T1000 (cell line): Measurements from ENCODE around the gene SMIM35.

ENCODE experiments used
- DNase-seq: peaks from one replicate; lab custom pipeline; 2025; ENCODE audit warnings: mixed read lengths; lab: John Stamatoyannopoulos, UW

Gene SMIM35

DNA sequence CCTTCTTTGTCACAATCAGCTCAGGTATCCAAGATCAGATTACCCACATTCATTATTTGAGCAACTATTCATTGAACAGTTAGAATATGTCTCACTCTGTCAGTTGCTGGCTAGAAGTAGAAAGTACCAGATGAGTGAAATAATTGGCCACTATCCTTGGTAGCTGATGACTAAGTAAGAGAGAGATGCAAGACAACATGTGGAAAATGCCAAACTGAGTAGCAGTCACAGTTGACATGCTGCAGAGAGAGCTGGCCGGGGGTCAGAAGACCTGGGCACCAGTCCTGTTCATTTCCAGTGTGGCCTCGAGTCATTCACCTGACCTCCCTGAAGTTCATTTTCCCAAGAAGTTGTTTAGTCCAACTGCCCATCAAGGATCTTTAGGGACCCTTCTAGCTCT lies 22.5 kb upstream of the SMIM35 start:
- no peak for DNase-seq

GRCh38 chr11:118108513-118108912 lies 21.8 kb upstream of the SMIM35 start:
- DNase-seq: no peak

GRCh38 chr11:118106789-118107335 lies 20.1 kb upstream of the SMIM35 start:
- no peak for DNase-seq

DNA sequence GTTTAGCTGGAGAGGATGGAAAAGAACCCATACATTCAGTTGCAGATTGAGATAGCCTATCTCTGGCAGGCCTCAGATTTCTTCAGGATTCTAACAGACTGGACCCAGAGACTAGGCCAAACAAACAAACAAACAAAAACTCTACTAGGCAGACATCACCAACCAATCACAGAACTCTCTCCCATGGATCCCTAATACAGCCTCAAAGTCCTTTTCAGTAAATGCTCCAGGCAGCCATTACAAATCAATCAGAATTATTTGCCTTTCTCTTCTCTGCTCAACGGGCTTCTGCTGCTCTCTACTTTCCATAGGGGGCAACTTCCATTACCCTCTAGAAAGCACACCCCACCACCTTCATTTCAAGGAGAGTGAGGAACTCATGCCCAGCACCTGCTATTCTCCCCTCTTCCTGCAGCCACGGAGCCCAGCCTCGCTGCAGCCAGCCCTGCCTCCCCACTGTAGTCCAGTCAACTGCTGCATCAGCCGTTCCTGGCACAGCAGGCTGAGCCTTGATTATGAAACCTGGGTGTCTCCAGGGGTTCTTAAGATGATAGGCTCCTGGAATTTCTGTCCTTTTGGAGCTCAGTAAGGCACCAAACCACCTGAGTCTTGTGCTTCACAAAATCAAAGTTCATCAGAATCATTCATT lies 19.0 kb upstream of the SMIM35 start:
- no peak for DNase-seq

DNA sequence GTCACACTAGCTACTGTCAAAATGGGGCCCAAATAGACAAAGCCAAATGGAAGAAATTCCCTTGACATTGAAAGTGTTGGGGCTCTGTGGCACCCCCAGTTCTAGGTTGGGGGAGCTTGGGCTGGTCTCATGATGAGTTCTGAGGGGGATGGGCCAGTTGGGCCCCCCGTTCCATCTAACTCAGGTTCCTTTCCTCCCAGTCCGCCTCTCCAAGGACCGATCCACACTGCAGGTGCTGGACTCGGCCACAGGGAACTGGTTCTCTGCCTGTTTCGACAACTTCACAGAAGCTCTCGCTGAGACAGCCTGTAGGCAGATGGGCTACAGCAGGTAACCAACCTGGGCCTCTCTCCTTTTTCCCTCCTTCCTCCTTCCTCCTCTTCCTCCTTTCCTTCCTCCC lies 17.7 kb upstream of the SMIM35 start:
- DNase-seq: no peak

DNA sequence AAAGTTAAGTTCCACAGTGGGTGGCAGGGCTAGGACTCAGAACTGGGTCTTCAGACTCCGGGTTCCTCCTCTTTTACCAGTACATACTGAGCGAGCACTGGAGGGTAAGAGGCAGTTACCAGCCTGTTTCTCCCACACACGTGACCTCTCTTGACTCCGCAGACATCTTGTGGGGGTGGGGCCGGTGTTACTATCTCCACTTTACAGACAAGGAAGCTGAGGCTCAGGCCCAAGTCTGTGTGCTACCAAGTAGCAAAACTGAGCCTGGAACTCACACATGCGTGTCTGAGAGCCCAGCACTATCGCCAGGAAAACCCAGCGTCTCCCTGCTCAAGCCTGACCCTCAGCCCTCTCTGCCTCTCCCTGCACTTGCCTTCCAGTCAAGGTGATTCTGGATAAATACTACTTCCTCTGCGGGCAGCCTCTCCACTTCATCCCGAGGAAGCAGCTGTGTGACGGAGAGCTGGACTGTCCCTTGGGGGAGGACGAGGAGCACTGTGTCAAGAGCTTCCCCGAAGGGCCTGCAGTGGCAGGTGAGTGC lies 16.0 kb upstream of the SMIM35 start:
- DNase-seq: no peak

DNA sequence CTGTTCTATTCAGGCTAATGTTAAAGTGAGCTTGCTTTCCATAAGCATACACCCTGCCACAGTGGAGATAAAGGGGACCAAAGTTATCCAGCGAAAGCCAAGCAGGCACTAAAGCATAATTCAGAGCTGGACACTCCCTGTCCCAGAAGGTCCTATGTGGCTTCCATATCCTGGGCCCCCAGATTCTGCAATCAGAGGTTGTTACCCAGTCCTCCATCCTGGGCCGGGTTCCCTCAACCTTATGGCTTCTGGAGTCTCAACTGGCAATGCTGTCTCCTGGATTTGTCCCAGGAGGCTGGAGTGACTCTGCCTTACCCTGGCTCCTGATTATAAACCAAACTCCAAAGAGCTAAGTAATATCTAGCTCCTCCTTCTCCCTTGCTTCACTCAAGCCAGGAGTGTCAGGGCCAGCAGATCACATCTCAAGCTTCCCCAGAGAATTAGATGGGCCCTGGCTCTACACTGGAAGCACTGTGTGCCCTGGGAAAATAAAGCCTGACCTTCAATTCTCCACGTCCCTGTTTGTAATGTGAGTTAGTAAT lies 14.0 kb upstream of the SMIM35 start:
- DNase-seq: no peak

- no peak for DNase-seq
Measured at GRCh38 chr11:118099838-118100556, 13.2 kb upstream of the SMIM35 start.

DNA sequence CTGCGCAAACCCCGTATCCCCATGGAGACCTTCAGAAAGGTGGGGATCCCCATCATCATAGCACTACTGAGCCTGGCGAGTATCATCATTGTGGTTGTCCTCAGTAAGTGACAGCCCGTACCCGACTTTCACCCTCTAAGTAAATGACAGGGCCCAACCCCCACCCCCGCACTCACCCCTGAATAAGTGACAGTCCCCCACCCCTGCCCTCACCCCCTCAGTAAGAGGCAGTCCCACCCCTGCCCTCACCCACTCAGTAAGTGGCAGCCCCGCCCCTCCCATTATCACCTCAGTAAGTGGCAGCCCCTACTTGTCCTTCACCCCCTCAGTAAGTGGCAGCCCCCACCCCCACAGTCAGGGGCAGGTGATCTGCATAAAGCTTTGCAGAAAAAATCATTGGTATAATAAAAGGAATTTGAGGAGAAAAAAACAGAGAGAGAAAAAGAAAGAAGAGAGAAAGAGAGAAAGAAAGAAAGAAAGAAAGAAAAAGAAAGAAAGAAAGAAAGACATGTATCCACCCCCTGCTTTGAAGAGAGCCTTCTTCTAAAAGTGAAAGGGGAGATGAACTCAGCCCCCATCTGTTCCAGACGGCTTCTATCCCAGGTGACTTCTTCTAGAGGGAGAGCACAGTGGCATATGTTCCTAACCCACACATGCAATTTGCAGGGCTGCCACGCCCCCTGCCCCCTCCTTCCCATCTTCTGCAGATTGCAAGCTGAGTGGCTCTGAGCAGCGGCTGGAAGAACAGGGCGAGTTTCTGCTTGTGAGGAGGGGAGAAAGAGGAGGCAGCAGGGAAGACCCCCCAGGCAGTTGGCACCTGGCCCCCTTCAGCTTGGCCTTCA lies 12.5 kb upstream of the SMIM35 start:
- no peak for DNase-seq

- no peak for DNase-seq
Measured at GRCh38 chr11:118095967-118096367, 9.2 kb upstream of the SMIM35 start.

DNA sequence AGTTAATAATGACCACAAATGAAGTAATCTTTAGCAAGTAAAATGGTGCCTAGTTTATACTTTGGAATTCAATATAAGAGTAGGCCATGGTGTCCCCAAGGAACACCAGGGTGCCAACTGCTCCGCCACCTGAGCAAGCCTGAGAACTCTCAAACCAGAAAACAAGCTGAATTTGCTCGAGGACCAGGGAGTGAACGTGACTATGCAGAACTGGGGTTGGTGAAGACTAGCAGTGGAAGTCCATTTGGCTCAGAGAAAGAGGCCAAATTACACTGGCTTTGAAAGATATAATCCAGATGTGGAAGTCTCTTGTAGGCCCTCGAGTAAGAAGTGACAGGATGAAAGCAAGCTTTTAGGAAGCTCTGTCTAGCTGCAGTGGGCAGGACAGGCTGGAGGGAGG lies 8.7 kb upstream of the SMIM35 start:
- DNase-seq: no peak

DNA sequence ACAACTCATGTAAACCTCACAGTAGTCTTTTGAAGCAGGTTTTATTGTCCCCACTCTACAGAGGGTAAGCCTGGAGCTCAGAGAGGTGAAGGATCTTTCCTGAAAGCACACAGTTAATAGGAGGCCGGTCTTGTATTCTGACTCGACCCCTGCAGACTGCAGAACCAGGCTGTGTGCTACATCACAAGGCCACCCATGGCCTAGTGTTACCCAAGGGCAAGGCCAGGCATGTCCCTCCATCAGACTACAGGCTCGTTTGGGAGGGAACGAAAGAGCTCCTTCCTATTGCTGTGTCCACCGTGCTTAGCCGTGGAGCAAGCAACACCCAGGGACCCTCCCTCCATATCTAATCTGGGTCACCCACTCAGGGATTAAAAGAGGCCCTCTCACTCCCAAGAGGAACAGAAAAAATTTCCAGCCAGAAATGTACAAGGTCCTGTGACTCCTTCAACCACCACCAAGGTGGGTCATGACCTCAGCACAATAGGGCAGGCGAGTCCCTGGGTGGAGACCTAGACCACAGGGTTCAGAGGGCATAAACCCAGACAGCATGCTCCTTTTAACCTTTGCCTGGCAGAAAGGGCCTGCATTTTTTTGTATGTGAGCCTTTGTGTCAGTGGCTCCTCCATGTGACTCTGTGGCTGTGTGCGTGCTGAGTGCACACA lies 6.3 kb upstream of the SMIM35 start:
- DNase-seq: no peak

DNA sequence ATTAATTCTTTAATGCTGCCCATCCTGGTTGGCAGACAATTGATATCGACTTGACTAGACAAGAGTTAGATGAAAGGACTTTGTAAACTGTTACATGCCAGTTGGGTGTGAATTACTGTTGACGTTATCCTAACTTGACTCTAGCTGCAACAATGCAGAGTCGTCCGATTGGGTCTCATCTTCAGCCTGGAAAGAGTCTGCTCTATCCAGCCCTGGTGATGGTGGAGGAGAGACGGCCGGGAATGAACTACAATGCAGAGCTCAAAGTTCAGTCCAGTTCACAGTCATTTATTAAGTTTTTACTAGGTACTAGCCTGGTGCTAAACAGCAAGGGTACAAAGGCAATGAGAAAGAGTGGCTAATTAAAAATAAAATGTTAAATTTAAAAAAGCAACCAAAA lies 4.9 kb upstream of the SMIM35 start:
- DNase-seq: no peak

- peak; percentile 4 for DNase-seq
Measured at GRCh38 chr11:118090545-118091162, 3.9 kb upstream of the SMIM35 start.

- DNase-seq: no peak
Measured at GRCh38 chr11:118088531-118088930, 1.8 kb upstream of the SMIM35 start.

- DNase-seq: no peak
Measured at GRCh38 chr11:118087931-118088330, 1.2 kb upstream of the SMIM35 start.

GRCh38 chr11:118084656-118085055 lies 2.1 kb downstream of the SMIM35 start:
- DNase-seq: no peak

GRCh38 chr11:118084247-118084646 lies 2.5 kb downstream of the SMIM35 start:
- DNase-seq: no peak

DNA sequence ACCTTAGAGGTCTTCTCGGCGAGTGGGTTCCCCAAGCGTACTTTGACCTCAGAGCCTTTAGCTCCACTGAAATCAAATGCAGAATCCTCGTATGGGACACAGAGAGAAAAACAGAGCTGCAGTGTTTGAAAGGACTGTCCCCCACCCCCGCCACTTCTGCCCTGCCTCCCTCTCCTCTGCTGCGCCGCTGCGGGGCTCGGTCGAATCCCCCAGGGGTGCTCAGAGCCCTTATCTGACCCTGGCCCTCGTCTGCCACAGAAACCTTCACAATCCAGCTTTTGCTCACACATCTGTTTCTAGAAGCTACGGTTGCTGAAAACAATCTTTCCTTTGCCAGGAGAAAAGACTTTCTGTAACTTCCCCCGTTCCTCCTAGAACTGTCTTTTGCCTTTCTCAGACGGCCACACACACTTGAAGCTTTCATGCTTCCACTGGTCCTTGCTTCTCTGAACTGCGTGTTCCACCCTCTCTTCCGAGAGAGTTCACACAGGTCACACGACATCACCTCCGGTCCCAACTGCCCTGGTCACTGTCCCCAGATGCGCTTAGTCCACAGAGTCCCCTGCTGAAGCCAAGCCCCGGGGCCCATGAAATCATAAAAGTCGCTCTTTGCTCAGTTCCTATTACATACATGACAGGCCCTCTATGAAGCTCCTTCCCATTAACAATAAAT lies 3.7 kb downstream of the SMIM35 start:
- DNase-seq: no peak

GRCh38 chr11:118081241-118081958 lies 5.4 kb downstream of the SMIM35 start:
- DNase-seq: no peak
